ENCODE data around the gene BCAR3.

Gene BCAR3

DNA sequence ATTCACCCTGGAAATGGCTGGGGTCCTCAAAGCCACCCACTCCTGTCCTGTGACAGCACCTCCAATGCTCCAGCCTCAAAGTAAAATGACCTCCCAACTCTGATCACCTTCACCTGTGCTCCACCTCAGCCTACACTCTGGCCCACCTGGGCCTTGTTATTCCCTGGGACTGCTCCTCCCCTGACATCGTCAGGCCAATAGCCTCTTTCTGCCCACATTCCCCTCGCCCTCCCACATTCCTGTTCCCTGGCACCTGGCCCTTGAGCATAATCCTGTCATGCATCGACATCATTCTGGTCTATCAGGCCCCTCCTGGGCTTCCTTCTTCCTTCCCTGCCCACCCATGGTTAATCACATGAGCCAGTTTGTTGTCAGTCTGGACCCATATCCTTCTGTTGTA lies 13.2 kb upstream of the BCAR3 start:
- peaks cover 48% of the 10 kb centered on the region for H3K4me1 ChIP-seq (ENCODE audit: insufficient read depth, poor library complexity, severe bottlenecking)
- no peak for DNase-seq (ENCODE audit: low spot score)

DNA sequence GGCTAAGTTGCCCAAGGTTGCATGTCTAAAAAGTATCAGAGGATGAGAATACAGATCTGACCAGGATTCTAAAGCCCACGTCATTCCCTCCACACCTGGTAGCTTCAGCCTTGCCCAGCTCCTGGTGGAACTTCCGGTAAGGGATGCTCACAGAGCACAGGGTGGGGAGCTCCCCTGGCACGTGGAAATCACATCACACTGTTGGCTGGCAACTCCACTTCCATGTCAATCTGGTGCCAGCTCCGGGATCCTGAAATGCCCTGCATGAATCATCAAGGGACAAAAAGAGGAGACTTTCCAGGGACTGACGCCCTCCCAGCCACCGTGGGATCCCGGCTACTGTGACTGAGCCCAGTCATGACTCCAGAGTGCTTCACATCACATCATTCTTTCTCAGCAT lies 12.4 kb upstream of the BCAR3 start:
- Histone ChIP-seq H3K27me3 (ENCODE audit: insufficient read depth, poor library complexity, severe bottlenecking) (no peaks in the 10 kb centered on the region), H3K4me1 (ENCODE audit: insufficient read depth, poor library complexity, severe bottlenecking) (peaks cover 44% of the 10 kb centered on the region), H3K9me3 (ENCODE audit: severe bottlenecking) (no peaks in the 10 kb centered on the region), H3K4me3 (ENCODE audit: severe bottlenecking) (no peak overlapping the region), H3K36me3 (ENCODE audit: low read depth) (no peaks in the 10 kb centered on the region), H3K27ac (ENCODE audit: poor library complexity, severe bottlenecking) (peak overlapping the region; percentile 99)
- TF ChIP-seq, protein P1, sequence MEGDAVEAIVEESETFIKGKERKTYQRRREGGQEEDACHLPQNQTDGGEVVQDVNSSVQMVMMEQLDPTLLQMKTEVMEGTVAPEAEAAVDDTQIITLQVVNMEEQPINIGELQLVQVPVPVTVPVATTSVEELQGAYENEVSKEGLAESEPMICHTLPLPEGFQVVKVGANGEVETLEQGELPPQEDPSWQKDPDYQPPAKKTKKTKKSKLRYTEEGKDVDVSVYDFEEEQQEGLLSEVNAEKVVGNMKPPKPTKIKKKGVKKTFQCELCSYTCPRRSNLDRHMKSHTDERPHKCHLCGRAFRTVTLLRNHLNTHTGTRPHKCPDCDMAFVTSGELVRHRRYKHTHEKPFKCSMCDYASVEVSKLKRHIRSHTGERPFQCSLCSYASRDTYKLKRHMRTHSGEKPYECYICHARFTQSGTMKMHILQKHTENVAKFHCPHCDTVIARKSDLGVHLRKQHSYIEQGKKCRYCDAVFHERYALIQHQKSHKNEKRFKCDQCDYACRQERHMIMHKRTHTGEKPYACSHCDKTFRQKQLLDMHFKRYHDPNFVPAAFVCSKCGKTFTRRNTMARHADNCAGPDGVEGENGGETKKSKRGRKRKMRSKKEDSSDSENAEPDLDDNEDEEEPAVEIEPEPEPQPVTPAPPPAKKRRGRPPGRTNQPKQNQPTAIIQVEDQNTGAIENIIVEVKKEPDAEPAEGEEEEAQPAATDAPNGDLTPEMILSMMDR (IDR thresholded peaks at IDR 0.05; ENCODE audit: poor library complexity, severe bottlenecking) = no peak
- DNase-seq (ENCODE audit: low spot score) (no peak), ATAC-seq (ENCODE audit: low read depth) (no peak)

More for the DNA sequence above, 13.2 kb upstream of the BCAR3 start:
- Histone ChIP-seq H3K4me3 (ENCODE audit: severe bottlenecking) (no peak overlapping the region), H3K27ac (ENCODE audit: poor library complexity, severe bottlenecking) (peak overlapping the region; percentile 99), H3K9me3 (ENCODE audit: severe bottlenecking) (no peaks in the 10 kb centered on the region), H3K36me3 (ENCODE audit: low read depth) (no peaks in the 10 kb centered on the region), H3K27me3 (ENCODE audit: insufficient read depth, poor library complexity, severe bottlenecking) (no peaks in the 10 kb centered on the region)
- peak; percentile 3; the same call in 1 of the 3 replicates for ATAC-seq (ENCODE audit: low read depth)
- TF ChIP-seq, protein P1 (IDR thresholded peaks at IDR 0.05; ENCODE audit: poor library complexity, severe bottlenecking) = no peak

DNA sequence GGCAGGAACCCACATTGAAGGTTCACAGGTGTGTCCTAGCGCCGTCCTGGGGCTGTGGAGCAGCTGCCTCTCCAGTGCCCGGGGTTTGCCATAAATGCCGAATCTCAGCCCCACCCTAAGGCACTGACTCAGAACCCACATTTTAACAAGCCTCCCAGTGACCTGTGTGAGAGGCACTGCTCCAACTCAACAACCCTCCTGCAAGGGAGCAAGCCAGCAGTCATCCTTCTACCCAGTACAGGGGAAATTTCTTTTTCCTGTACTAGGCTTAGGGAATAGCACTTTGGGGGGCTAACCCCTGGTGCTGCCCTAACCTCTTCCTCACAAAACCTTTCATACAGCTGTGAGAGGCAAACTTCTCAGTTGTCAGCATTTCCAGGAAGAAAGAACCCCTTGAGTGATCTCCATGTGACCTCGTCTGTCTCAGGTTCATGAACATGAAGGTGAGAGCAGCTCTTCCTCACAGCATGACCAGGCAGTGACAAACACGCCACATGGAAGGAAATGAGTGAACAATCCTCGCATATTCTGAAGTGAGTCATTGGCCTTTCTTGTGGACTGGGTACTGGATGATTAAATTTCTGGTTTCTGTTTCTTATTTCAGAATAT lies 11.4 kb upstream of the BCAR3 start:
- H3K36me3 ChIP-seq (ENCODE audit: low read depth) = no peaks in the 10 kb centered on the region
- no peaks in the 10 kb centered on the region for H3K27me3 ChIP-seq (ENCODE audit: insufficient read depth, poor library complexity, severe bottlenecking)
- TF ChIP-seq, protein P1 (IDR thresholded peaks at IDR 0.05; ENCODE audit: poor library complexity, severe bottlenecking) = no peak
- no peaks in the 10 kb centered on the region for H3K9me3 ChIP-seq (ENCODE audit: severe bottlenecking)
- DNase-seq (ENCODE audit: low spot score) (peak; percentile 89), ATAC-seq (ENCODE audit: low read depth) (peak; percentile 83)
- H3K4me3 ChIP-seq (ENCODE audit: severe bottlenecking) = no peak overlapping the region
- peak overlapping the region; percentile 99 for H3K27ac ChIP-seq (ENCODE audit: poor library complexity, severe bottlenecking)
- peaks cover 38% of the 10 kb centered on the region for H3K4me1 ChIP-seq (ENCODE audit: insufficient read depth, poor library complexity, severe bottlenecking)

DNA sequence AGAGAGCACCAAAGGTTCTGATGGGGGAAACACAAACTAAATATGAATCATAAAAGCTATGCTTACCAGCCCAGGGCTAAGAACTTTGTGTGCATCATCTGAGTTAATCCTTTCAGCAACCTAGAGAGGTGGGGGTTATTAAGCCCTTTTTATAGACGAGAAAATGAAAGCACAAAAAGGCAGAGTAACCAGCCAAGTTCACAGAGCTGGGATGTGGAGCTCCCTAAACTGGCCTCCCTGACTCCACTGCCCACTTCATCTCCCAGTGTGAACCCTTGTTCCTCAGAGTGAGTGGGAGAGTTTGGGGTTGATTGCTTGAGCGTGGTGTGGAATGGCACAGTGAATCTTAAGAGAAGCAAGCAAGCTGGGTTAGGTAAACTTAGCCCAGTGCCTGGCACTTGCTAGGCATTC lies 10.8 kb upstream of the BCAR3 start:
- Histone ChIP-seq H3K4me1 (ENCODE audit: insufficient read depth, poor library complexity, severe bottlenecking) (peaks cover 38% of the 10 kb centered on the region), H3K27me3 (ENCODE audit: insufficient read depth, poor library complexity, severe bottlenecking) (no peaks in the 10 kb centered on the region), H3K36me3 (ENCODE audit: low read depth) (no peaks in the 10 kb centered on the region), H3K9me3 (ENCODE audit: severe bottlenecking) (no peaks in the 10 kb centered on the region), H3K4me3 (ENCODE audit: severe bottlenecking) (no peak overlapping the region), H3K27ac (ENCODE audit: poor library complexity, severe bottlenecking) (peak overlapping the region; percentile 99)
- DNase-seq (ENCODE audit: low spot score) (no peak), ATAC-seq (ENCODE audit: low read depth) (peak; percentile 45)
- TF ChIP-seq, protein P1 (IDR thresholded peaks at IDR 0.05; ENCODE audit: poor library complexity, severe bottlenecking) = no peak

DNA sequence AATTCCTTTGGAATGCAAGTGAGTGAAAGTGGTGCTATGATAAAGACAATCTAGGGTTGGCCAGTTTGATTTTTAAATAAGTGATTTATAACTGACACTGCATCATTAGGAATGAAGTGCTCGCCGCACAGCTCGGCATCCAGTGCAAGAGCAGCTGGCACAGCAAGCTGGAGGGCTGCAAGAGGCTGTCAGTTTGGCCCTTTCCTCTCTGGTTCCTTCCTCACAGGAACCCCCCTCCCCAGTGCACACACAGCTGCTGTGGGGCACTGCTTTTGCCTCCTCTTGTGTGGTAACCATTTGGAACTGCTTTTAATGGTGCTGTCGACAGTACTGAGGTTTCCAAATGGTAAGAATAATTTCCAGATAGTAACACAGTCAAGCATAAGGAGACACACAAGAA lies 10.4 kb upstream of the BCAR3 start:
- H3K4me1 ChIP-seq (ENCODE audit: insufficient read depth, poor library complexity, severe bottlenecking) = peaks cover 38% of the 10 kb centered on the region
- H3K4me3 ChIP-seq (ENCODE audit: severe bottlenecking) = no peak overlapping the region
- no peak for DNase-seq (ENCODE audit: low spot score)

More for the DNA sequence above, 10.4 kb upstream of the BCAR3 start:
- Histone ChIP-seq H3K9me3 (ENCODE audit: severe bottlenecking) (no peaks in the 10 kb centered on the region), H3K27me3 (ENCODE audit: insufficient read depth, poor library complexity, severe bottlenecking) (no peaks in the 10 kb centered on the region), H3K27ac (ENCODE audit: poor library complexity, severe bottlenecking) (peak overlapping the region; percentile 99), H3K36me3 (ENCODE audit: low read depth) (no peaks in the 10 kb centered on the region)
- no peak for ATAC-seq (ENCODE audit: low read depth)
- TF ChIP-seq, protein P1 (IDR thresholded peaks at IDR 0.05; ENCODE audit: poor library complexity, severe bottlenecking) = no peak

Measured in RWPE2 (cell line).